Spinal cord (tissue), 10 donors: ENCODE data around the gene MED31. TPM values are rescaled to one million over a fixed set of nuclear protein-coding genes. Genes with fewer than 3 reads are reported as not detected.
"Not testable (repeated sequence)": the region's sequence is repeated elsewhere in the genome, so short reads cannot be mapped to it uniquely, and the experiment has no call there.

Experiments
- DNase-seq, 6 donors: peaks; one replicate each; pipeline versions ENCODE4 v3.0.0 to v3.0.0-alpha.2; 2013 to 2015; ENCODE audit warnings: low spot score in 6 of 6, low read depth in 4 of 6
- H3K27ac ChIP-seq: one replicate; pipeline ENCODE4 v1.5.1; 2013; ENCODE audit warnings: low read depth, low read length, control low read depth
- H3K27me3 ChIP-seq: one replicate; pipeline ENCODE4 v1.6.1; 2013; ENCODE audit warnings: low read length; ENCODE audit not compliant: control insufficient read depth, insufficient read depth
- H3K36me3 ChIP-seq: one replicate; pipeline ENCODE4 v1.6.1; 2013; ENCODE audit warnings: low read length; ENCODE audit not compliant: control insufficient read depth, insufficient read depth
- H3K4me1 ChIP-seq: one replicate; pipeline ENCODE4 v1.6.1; 2013; ENCODE audit warnings: low read length; ENCODE audit not compliant: control insufficient read depth, insufficient read depth
- H3K4me3 ChIP-seq: one replicate; pipeline ENCODE4 v1.5.1; 2013; ENCODE audit warnings: low read depth, low read length, control low read depth
- H3K9me3 ChIP-seq: one replicate; pipeline ENCODE4 v1.6.1; 2013; ENCODE audit warnings: low read length; ENCODE audit not compliant: control insufficient read depth, insufficient read depth
- WGBS: methylation state at CpG from one replicate; pipeline ENCODE4 v1.1.5; 2013; ENCODE audit warnings: missing lambda C conversion rate; ENCODE audit not compliant: insufficient coverage; 5-methylcytosine and 5-hydroxymethylcytosine counted together
- polyA plus RNA-seq, 2 donors: library from polyadenylated mRNA; unstranded; fragments of 120-200 nt; gene quantifications; one replicate each; pipeline ENCODE4 v1.2.1, GENCODE V29; 2013; ENCODE audit not compliant: insufficient read length in 2 of 2
- total RNA-seq, 2 donors: library from RNA; depleted of rRNA in 1 of 2; stranded (reverse); fragments of 120-200 nt in 1 of 2; fragments of >200 nt in 1 of 2; gene quantifications; one replicate each; pipeline versions ENCODE4 v1.2.3 to v1.2.4, GENCODE V29; 2013 to 2014
- donor health status: healthy.

MED31 gene
- total and polyA plus RNA-seq, 4 donors, result 15.8 to 27.6 (median 23.1) TPM

DNA sequence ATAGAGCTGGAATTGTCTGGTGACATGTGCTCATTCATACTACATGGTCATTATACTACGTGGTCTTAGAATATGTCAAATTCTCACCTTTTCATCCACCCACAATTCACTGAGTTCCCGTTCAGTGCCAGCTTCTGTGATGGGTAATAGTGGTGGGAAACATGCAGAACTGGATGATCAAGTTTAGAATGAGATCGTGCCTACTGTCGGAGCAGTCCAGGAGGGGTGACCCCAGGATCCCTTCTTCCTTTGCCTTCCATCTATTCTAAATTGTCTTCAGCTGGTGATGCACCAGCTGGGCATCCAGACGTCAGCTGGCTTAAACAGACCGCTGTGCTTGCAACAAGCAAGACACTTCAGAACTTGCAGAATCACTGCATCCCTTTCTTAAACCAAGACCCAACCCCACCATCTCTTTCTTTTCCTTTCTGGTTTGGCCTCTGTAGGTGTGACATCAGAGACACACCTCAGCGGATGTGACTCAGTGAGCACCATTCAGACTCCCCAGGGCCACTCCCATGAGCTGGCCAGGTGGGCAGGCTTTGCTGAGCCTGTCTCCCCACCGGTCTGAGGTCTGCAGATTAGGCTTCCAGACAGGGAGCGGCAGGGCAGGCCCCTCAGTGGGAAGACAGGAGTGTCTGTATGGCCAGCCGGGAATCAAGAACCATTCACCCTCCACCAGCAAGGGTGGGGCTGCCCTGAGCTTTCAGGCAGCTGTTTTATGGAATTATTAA is 18.2 kb upstream of the MED31 start:
- Histone ChIP-seq H3K9me3 (no peaks in the 10 kb centered on the region), H3K4me3 (no peak overlapping the region), H3K27ac (no peak overlapping the region), H3K36me3 (no peaks in the 10 kb centered on the region), H3K4me1 (peaks cover 9% of the 10 kb centered on the region), H3K27me3 (no peaks in the 10 kb centered on the region)
- 67% methylated on average over 6 of the region's 10 CpGs for WGBS
- DNase-seq, result no peak

GRCh38 chr17:6668727-6669425 is 17.5 kb upstream of the MED31 start:
- DNase-seq, result no peak
- Histone ChIP-seq H3K4me3 (no peak overlapping the region), H3K36me3 (no peaks in the 10 kb centered on the region), H3K27ac (no peak overlapping the region), H3K27me3 (no peaks in the 10 kb centered on the region), H3K4me1 (peaks cover 9% of the 10 kb centered on the region), H3K9me3 (no peaks in the 10 kb centered on the region)
- WGBS, result 58% methylated on average over 10 of the region's 14 CpGs

- no peak overlapping the region for H3K27ac ChIP-seq
- no peak for DNase-seq
- no peaks in the 10 kb centered on the region for H3K36me3 ChIP-seq
- no peaks in the 10 kb centered on the region for H3K27me3 ChIP-seq
- H3K4me1 ChIP-seq, result peaks cover 9% of the 10 kb centered on the region
- H3K9me3 ChIP-seq, result no peaks in the 10 kb centered on the region
- H3K4me3 ChIP-seq, result no peak overlapping the region
- 71% methylated on average over 9 of the region's 17 CpGs for WGBS
Observed at GRCh38 chr17:6668219-6668618, 16.8 kb upstream of the MED31 start.

DNA sequence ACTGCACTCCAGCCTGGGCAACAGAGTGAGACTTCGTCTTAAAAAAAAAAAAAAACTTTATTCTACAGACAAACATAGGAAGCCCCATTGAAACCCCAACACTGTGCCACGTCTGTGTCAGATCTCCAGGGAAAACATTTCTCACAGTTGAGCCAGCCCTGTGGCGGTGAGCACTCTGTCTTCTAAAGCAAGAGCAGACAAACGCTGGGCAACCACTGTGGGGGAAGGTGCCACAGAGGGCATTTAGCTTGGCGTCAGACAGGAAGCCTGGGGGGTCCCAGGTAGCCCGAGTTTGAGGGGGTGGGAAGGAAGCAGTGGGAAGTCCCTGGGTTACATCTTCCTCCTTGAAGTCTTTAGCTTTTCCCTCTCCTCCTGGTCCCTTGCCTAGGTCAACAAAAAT is 16.1 kb upstream of the MED31 start:
- Histone ChIP-seq H3K27ac (no peak overlapping the region), H3K4me3 (no peak overlapping the region), H3K36me3 (no peaks in the 10 kb centered on the region), H3K9me3 (no peaks in the 10 kb centered on the region), H3K4me1 (peaks cover 9% of the 10 kb centered on the region), H3K27me3 (no peaks in the 10 kb centered on the region)
- 58% methylated on average over 3 of the region's 6 CpGs for WGBS
- no peak for DNase-seq

DNA sequence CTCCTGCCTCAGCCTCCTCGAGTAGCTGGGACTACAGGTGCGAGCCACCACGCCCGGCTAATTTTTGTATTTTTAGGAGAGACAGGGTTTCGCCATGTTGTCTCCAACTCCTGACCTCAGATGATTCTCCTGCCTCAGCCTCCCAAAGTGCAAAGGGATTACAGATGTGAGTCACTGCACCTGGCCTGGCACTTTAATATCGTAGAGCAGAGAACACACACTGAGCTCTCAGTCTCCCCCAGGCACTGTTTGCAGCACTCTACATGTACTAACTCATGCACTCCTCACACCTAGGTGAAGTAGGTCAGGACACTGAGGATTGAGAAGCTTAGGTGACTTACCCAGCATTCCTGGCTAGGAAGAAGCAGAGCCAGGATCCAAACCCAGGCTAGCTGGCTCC is 15.2 kb upstream of the MED31 start:
- Histone ChIP-seq H3K27me3 (no peaks in the 10 kb centered on the region), H3K9me3 (no peaks in the 10 kb centered on the region), H3K36me3 (no peaks in the 10 kb centered on the region), H3K27ac (no peak overlapping the region), H3K4me3 (no peak overlapping the region), H3K4me1 (peaks cover 9% of the 10 kb centered on the region)
- WGBS, result 96% methylated on average over 6 of the region's 6 CpGs
- no peak for DNase-seq

DNA sequence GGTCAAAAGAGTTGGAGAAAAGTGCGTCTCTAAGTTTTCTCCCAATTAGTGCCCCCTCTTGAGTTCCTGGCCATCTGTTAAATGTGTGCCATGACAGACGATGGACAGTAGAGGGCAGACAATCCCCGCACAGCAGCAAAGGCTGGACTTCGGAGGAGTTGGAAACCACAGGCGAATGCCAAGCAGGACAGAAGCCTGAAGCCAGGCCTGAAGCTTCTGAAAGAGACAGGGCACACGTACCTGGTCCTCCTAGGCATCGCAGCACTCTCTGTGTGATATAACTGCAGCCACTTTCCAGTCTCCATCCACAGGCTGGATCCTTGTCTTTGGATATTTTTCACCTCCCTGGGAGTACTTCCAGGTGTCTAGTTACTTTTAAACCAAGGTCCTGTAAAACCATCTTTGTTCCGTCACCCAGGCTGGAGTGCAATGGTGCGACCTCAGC is 14.7 kb upstream of the MED31 start:
- Histone ChIP-seq H3K36me3 (no peaks in the 10 kb centered on the region), H3K27me3 (no peaks in the 10 kb centered on the region), H3K4me3 (no peak overlapping the region), H3K4me1 (peaks cover 9% of the 10 kb centered on the region), H3K27ac (no peak overlapping the region), H3K9me3 (no peaks in the 10 kb centered on the region)
- DNase-seq, result peak in 5 of 6 donors; percentile 64 to 94 (median 78)
- 20% methylated on average over 9 of the region's 9 CpGs for WGBS

DNA sequence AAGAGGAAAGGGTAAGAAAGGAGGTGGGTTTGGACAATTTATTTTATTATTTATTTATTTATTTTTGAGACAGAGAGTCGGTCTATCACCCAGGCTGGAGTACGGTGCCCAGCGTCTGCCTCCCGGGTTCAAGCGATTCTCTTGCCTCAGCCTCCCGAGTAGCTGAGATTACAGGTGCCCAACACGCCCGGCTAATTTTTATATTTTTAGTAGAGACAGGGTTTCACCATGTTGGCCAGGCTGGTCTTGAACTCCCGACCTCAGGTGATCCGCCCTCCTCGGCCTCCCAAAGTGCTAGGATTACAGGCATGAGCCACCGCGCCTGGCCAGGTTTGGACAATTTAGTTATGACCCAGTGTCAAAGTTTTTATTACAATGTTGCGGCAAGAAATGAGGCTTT is 11.8 kb upstream of the MED31 start:
- not testable (repeated sequence) for H3K27me3 ChIP-seq, H3K9me3 ChIP-seq, H3K27ac ChIP-seq, H3K4me1 ChIP-seq, DNase-seq, H3K36me3 ChIP-seq, H3K4me3 ChIP-seq
- WGBS, result 96% methylated on average over 3 of the region's 14 CpGs

GRCh38 chr17:6661464-6661848 is 10.1 kb upstream of the MED31 start:
- peaks cover 4% of the 10 kb centered on the region for H3K36me3 ChIP-seq
- peaks cover 8% of the 10 kb centered on the region for H3K4me1 ChIP-seq
- H3K27ac ChIP-seq, result no peak overlapping the region
- no peaks in the 10 kb centered on the region for H3K9me3 ChIP-seq
- no peak for DNase-seq
- no peaks in the 10 kb centered on the region for H3K27me3 ChIP-seq
- H3K4me3 ChIP-seq, result no peak overlapping the region
- no CpG with 5 or more reads among the region's 2 CpGs for WGBS

DNA sequence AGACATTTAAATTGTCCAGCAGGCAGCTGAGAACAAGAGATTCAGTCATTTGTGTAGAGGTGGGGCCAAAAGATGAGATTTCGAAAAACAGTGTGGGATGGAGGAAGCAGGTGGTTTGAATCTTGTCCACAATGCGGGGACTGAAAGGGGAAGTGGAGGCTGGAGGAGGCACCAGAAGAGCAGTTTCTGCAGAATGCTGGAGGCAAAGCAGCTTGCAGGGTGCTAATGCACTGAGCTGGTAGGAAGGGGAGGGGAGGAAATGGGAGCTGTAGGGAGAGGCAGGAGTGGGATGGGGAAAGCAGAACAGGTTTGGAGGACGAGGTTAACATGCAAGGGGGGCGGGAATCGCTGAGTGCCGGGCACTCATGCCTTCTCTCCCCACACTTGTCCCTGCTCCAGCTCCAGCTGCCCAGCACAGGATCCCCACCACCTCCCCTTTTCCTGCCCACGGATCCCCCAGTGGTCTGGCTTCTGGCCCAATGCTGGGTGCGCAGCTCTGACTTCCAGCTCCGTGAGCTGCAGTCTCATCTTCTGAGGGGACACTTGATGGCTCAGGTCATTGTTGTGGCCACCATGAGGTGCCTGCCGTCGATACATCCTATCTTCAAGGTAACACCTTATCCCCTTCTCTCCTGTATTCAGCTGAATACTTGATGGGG is 9.5 kb upstream of the MED31 start:
- H3K9me3 ChIP-seq, result no peaks in the 10 kb centered on the region
- no peak for DNase-seq
- WGBS, result 53% methylated on average over 9 of the region's 11 CpGs
- H3K4me1 ChIP-seq, result peaks cover 6% of the 10 kb centered on the region
- H3K4me3 ChIP-seq, result no peak overlapping the region
- peaks cover 4% of the 10 kb centered on the region for H3K36me3 ChIP-seq
- peaks cover 2% of the 10 kb centered on the region for H3K27me3 ChIP-seq
- no peak overlapping the region for H3K27ac ChIP-seq
